ENCODE data around the gene WASL.

DNA sequence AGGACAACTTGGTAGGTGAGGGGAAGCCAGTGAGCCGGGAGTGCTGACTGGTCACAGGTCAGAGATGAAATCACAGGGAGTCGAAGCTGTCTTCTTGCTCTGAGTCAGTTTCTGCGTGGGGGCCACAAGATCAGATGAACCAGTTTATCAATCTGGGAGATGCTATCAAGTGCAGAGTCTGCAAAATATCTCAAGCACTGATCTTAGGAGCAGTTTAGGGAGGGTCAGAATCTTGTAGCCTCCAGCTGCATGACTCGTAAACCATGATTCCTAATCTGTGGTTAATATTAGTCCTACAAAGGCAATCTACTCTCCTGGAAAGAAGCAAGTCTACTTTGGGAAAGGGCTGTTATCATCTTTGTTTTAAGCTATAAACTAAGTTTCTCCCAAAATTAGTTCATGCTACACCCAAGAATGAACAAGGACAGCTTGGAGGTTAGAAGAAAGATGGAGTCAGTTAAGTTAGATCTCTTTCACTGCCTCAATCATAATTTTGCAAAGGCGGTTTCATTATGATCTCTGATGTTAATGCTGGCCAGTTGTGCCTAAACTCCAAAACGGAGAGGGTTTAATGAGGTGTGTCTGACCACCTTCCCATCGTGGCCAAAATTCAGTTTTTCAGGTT is 101.6 kb downstream of the WASL start:
- TF ChIP-seq, protein P1, sequence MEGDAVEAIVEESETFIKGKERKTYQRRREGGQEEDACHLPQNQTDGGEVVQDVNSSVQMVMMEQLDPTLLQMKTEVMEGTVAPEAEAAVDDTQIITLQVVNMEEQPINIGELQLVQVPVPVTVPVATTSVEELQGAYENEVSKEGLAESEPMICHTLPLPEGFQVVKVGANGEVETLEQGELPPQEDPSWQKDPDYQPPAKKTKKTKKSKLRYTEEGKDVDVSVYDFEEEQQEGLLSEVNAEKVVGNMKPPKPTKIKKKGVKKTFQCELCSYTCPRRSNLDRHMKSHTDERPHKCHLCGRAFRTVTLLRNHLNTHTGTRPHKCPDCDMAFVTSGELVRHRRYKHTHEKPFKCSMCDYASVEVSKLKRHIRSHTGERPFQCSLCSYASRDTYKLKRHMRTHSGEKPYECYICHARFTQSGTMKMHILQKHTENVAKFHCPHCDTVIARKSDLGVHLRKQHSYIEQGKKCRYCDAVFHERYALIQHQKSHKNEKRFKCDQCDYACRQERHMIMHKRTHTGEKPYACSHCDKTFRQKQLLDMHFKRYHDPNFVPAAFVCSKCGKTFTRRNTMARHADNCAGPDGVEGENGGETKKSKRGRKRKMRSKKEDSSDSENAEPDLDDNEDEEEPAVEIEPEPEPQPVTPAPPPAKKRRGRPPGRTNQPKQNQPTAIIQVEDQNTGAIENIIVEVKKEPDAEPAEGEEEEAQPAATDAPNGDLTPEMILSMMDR (IDR thresholded peaks at IDR 0.05; ENCODE audit: poor library complexity, severe bottlenecking): no peak
- no peak for TF ChIP-seq MXI1 (conservative IDR thresholded peaks at IDR 0.05; ENCODE audit: poor library complexity, severe bottlenecking)
- no peak for TF ChIP-seq EZH2 (IDR thresholded peaks at IDR 0.05; ENCODE audit: borderline replicate concordance, insufficient read depth, low read length, poor library complexity, severe bottlenecking)
- TF ChIP-seq POLR2AphosphoS5 (IDR thresholded peaks at IDR 0.05): no peak
- TF ChIP-seq EP300 (conservative IDR thresholded peaks at IDR 0.05; ENCODE audit: poor library complexity, severe bottlenecking): no peak
- no peak for TF ChIP-seq REST (IDR thresholded peaks at IDR 0.05; ENCODE audit: borderline replicate concordance)
- TF ChIP-seq RAD21 (conservative IDR thresholded peaks at IDR 0.05): no peak
- no peak for TF ChIP-seq TAF1 (IDR thresholded peaks at IDR 0.05; ENCODE audit: low read depth)
- TF ChIP-seq SMC3 (conservative IDR thresholded peaks at IDR 0.05; ENCODE audit: poor library complexity): no peak

All from neural cell (in vitro differentiated cells).